ENCODE data around the gene NBEA.

NBEA gene

GRCh38 chr13:35163674-35164073, 221.6 kb downstream of the NBEA start:
- DNase-seq (ENCODE audit: low read depth, low spot score), result no peak

DNA sequence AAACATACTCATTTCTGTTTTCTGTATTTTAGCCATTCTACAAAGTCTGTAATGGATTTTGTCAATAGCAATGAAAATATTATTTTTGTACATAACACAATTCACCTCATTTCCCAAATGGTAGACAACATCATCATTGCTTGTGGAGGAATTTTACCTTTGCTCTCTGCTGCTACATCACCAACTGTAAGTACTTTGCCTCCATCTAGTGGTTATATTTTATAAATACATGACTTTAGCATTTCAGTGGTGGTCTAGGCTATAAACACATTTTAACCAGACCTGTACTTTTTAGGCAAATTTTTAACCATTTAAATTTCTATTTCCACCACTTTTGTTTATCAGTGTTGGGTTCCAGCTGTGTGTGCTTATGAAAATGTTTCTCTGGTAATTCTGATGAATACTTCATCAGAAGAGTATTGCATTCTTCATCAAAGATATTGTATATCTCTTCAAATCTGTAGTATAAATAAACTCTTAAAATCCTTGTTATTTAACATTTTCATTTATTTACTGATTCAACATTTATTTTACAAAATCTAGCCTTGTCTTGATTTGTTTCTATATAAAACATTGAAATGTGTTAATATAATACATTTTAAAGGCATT, 222.4 kb downstream of the NBEA start:
- no peak for DNase-seq (ENCODE audit: low read depth, low spot score)

DNA sequence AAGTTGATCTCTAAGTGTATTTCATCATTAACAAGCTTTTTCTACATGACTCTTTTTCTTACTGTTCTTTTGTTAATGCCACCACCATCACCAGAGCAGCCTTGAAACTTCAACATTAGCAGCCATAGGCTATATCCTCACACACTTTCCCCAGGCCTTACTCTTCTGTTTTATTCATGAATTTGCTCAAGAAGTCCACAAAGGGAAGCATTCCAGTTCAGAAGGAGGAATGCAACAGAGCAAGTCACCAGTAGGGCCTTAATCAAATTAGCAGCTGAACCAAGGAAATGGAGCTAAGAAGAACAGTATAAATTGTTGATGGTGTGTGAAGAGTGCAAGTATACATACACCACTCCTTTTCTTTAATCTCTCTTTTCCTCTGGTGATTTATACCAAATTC, 223.1 kb downstream of the NBEA start:
- no peak for DNase-seq (ENCODE audit: low read depth, low spot score)

- no peak for DNase-seq (ENCODE audit: low read depth, low spot score)
Observed at GRCh38 chr13:35179494-35179893, 237.4 kb downstream of the NBEA start.

DNA sequence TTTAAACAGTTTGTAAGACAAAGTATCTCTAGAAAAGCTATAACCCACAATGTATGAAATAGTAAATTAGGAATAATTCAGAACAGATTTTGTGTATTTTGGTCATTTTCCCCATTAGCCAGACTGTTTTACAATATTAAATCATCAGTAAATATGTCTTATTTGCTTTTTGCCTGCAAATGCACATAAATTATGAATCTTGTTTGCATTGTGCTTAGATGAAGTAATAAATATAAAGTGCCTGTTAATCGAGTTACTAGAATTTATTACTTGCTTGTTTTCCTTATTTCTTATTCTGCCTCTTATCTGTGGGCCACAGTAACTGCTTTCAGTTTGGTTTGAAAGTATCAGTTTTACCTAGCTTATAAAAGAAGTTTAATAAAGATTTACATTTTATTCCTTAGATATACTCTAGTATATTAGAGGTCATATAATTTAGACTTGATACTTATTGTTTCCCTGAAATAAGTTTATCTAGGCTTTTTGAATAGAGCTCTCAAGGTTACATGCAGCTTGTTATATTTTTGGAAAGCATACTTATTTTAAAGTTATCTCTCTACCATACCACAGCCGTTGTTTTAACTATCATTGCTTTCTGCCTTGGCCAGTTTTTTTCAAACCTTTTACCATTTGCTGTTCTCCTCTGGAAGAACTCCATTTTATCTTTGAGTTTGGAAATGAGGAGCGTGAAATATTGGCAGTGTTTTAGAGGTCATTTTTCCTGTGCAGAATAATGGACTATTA, 238.0 kb downstream of the NBEA start:
- no peak for DNase-seq (ENCODE audit: low read depth, low spot score)

DNA sequence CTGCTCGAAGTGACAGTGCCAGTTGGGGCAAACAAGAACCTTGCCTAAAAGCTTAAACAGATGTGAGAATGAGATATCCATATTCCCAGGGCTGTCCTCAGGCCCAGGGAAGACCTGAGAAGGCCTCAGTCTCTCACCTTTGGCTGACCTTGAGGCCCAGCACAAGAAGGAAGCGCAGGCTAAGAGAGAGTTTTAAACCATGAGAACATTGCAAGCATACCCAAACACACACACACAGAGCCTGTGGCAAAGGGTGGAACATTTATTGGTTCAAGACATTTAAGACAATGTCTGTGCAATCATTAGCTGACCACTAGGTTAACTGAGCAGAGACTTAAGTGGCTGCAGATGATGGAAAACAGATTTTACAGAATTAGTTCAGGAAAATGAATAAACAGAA, 248.2 kb downstream of the NBEA start:
- DNase-seq (ENCODE audit: low read depth, low spot score), result no peak

GRCh38 chr13:35191883-35192282, 249.8 kb downstream of the NBEA start:
- DNase-seq (ENCODE audit: low read depth, low spot score), result no peak

DNA sequence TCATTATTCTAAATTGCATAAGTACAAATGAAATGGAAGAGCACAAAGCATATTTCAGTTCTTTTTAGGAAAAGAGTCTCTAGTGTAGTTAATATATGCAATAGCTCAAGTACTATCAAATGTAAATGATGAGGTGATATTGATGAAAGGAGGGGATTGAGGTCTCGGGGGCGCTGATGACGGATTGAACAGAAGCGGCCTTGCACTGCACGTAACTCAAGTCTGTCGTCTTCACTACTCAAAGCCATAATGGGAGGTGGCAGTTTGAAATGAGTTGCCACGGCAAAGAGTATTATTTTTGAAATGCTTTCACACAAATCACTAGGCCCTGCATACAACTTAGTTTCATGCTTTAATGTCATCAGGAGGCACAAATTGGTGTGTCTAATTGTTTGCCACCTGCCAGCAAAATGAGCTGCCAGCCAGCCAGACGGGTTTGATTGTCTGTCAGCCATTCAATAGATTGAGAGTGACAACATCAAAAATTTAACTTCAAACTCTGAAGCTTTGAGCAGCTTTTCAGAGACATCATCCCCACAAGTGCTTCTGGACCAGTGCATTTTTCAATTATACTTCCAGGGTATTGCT, 256.6 kb downstream of the NBEA start:
- no peak for DNase-seq (ENCODE audit: low read depth, low spot score)

- DNase-seq (ENCODE audit: low read depth, low spot score), result no peak
Observed at GRCh38 chr13:35208587-35208986, 266.5 kb downstream of the NBEA start.

GRCh38 chr13:35210261-35210660, 268.2 kb downstream of the NBEA start:
- no peak for DNase-seq (ENCODE audit: low read depth, low spot score)

DNA sequence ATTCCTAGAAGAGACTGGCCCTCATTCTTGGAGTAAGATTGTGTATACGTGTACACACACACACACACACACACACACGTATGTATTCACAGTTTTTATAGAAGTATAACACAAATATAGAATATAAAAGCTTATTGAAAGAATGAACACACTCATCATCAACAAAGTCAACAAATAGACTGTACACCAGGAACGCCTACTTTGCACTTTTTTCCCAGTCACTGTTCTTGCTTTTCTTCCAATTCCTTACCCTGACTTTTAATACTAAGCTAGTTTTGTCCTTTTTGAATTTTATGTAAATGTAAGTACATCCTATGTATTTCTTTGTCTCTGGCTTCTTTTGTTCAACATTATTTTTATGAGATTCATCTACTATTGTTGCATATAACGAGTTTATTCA, 269.9 kb downstream of the NBEA start:
- no peak for DNase-seq (ENCODE audit: low read depth, low spot score)

GRCh38 chr13:35213911-35214310, 271.8 kb downstream of the NBEA start:
- no peak for DNase-seq (ENCODE audit: low read depth, low spot score)

DNA sequence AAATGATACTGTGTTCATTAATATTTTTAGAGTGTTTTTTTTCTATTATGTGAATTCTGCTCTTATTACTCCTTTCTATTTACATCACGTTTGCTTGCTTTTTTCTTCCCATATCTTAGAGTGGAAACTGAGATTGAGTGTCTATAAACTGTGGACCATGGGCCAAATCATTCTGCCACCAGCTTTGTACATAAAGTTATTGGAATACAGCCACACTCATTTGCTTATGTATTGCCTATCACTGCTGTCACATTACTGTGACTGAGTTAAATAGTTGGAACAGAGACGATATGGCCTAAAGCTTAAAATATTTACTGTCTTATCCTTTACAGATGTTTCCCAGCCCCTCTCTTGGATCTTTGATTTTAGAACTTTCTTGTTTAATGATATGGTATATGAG, 274.1 kb downstream of the NBEA start:
- DNase-seq (ENCODE audit: low read depth, low spot score), result no peak

DNA sequence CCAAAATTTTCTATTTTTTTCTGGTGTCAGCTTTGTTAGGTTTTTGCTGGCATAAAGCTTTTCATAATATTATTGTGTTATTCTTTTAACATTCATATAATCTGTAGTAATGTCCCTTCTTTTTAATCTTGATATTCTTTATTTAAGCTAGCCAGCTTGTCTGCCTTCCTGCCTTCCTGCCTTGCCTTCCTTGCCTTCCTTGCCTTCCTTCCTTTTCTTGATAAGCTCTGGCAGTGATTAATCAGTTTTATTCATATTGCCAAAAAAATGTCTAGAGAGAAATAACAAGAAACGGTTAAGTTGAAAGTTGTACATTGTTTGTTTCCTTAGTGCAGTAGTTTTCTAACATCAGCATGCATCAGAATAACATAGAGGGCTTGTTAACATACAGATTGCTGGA, 277.0 kb downstream of the NBEA start:
- no peak for DNase-seq (ENCODE audit: low read depth, low spot score)

DNA sequence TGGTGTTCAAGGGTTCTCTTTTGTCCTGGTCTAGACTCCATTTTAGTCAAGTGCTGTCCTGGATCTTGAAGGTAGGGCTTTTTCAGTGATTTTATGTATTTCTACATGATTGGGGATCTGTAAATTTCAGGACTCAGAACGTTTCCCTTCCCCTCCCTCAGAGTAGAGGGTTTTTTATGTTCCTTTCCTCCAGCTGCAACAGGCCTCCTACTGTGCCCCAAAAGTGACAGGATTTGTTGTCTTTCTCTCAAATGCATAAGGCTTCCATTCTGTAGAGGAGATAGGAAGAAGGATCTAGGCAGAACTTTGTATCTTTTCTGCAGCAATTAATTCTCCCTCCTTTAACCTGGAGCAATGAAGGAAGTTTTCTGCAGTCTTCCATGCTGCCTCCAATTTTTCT, 283.1 kb downstream of the NBEA start:
- no peak for DNase-seq (ENCODE audit: low read depth, low spot score)

- no peak for DNase-seq (ENCODE audit: low read depth, low spot score)
Observed at GRCh38 chr13:35225582-35225981, 283.5 kb downstream of the NBEA start.

DNA sequence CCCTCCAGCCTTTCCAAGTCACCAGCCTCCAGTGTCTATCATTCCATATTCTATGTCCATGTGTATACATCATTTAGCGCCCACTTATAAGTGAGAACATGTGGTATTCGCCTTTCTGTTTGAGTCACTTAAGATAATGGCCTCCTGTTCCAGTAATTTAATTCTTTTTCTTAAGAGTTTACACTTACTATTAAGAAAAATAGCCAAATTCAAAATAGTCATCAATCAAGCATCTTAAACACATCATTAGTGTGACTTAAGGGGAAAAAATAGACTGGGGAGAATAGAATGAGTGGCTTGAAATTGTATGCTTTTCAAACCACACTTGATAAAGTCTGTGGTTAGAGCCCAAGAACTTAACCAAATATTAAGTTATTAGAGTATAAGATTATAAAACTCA, 286.5 kb downstream of the NBEA start:
- no peak for DNase-seq (ENCODE audit: low read depth, low spot score)

DNA sequence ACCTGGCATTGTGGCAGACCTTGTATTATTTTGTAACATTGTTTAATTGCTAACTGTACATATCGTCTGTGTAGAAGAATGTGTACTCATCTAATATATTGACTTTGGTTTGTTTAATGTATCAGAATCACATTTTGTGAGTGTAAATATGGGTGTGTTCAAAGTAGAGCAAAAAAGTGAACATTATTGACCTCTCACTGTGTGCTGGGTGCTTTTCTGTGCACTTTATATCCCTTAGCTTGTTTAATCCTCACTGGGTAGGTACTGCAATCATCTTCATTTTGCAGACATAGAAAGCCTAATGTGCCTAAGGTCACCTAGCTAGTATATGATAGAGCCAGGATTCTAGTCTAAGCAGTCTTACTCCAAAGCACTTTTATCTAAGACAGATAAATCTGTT, 289.4 kb downstream of the NBEA start:
- DNase-seq (ENCODE audit: low read depth, low spot score), result no peak

GRCh38 chr13:35238274-35238673, 296.2 kb downstream of the NBEA start:
- DNase-seq (ENCODE audit: low read depth, low spot score), result no peak

- no peak for DNase-seq (ENCODE audit: low read depth, low spot score)
Observed at GRCh38 chr13:35252536-35253205, 310.6 kb downstream of the NBEA start.

DNA sequence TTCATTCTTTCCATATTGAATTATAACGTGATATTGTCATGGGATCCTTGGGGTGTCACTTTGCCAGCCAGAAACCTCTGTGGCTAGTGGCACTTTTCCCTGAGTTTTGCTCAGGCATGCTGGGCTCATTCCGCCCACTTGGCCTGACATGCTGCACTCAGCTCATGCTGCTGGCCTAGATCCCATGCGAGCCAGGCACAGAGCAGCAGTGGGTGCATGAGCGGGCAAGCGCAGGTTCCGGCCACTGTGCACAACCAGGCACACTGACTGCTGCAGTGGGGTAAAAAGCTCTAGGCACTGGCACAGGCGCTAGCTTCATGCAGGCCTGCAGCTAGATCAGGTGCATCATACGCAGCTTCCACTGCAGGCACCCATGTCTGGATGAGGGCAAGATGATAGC, 313.2 kb downstream of the NBEA start:
- no peak for DNase-seq (ENCODE audit: low read depth, low spot score)

DNA sequence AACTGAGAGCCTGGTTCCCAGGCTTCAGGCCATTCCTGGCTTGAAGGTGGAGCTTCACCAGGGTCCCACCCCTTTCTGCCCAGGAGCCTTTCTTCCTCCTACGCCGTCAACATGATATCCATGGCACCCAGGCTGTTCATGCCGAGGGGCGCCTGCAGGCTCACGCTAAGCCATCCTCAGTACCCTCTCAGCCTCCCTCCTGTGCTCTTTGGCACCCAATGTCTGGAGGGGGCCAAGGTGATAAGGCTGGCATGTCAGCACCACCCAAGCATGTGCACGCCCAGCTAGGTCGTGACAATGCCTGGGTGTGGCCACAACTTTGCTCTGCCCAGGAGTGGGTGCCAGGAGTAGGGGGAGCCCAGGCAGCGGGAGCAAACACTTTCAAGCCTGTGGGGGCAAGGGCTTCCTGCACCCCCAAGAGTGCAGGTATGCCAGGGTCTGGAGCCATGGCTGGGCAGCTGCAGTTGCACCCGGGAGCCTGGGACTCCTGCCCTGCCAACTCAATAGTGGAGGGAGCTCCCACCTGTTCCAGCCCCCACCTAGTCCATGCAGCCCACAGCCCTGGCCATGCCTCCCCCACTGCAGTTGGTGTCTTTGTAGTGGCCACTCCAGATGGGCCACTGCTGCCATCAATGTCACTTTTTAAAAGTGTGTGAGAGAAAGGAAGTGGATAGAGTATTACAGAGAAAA, 314.5 kb downstream of the NBEA start:
- no peak for DNase-seq (ENCODE audit: low read depth, low spot score)
